Measurements from ENCODE around the gene CALML5.

The CALML5 gene

DNA sequence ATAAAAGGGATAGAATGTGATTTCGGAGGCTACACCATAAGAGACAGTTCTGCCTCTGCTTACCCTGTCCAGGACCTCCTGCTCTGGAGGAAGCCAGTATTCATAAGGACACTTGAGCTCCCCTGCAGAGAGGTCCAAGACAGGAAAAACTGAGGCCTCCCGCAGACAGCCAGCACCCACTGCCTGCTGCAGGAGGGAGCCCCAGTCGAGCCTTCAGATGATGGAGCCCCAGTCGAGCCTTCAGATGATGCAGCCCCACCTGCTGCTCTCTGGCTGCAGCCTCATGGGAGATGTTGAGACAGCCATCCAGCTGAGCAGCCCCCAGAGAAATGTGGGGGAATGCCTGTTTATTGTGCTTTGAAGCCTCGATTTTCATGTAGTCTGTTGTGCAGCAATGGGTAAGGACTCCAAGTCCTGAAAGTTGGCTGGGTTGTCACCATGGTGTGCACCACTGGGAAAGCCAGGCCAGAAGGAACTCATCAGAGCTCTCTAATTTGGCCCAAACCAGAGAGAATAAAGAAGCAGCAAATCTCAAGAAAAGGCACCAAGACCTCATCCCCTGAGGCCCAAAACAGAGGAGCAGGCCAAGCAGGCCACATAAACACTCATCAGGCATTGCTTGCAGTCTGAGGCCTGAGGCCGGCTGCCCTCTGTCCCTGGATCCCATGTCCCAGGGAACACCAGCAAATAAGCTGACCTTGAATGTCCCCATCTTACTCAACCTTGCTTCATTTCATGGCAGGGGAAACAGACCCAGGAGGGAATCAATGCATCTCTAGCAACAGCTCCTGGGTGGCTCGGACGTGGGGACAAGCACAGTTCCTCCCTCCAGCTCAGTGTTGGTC, 30.9 kb downstream of the CALML5 start:
- TF ChIP-seq CTCF (IDR thresholded peaks at IDR 0.05) = no peak
- Histone ChIP-seq H3K9me3 (peaks cover 0 to 12% (median 0%) of the 10 kb centered on the region in 3 donors), H3K4me1 (peaks cover 0 to 18% (median 7%) of the 10 kb centered on the region in 4 donors), H3K27ac (no peak overlapping the region), H3K4me3 (no peak overlapping the region), H3K27me3 (no peaks in the 10 kb centered on the region), H3K36me3 (no peaks in the 10 kb centered on the region)
- no peak for DNase-seq
- intact Hi-C loops (cut with DNase I; ENCODE audit: low total_unique reads) = loop anchor here (5.0 kb wide), 1 partner anchor 49 kb away; no protein-coding TSS in a partner anchor

- Histone ChIP-seq H3K4me1 (peaks cover 0 to 18% (median 7%) of the 10 kb centered on the region in 4 donors), H3K27ac (no peak overlapping the region), H3K27me3 (no peaks in the 10 kb centered on the region), H3K36me3 (no peaks in the 10 kb centered on the region), H3K9me3 (peaks cover 0 to 12% (median 0%) of the 10 kb centered on the region in 3 donors), H3K4me3 (no peak overlapping the region)
- TF ChIP-seq CTCF (IDR thresholded peaks at IDR 0.05) = no peak
- no peak for DNase-seq
- intact Hi-C loops (cut with DNase I; ENCODE audit: low total_unique reads) = loop anchor here (5.0 kb wide), 1 partner anchor 50 kb away; no protein-coding TSS in a partner anchor
Measured at GRCh38 chr10:5467634-5468255, 31.6 kb downstream of the CALML5 start.

DNA sequence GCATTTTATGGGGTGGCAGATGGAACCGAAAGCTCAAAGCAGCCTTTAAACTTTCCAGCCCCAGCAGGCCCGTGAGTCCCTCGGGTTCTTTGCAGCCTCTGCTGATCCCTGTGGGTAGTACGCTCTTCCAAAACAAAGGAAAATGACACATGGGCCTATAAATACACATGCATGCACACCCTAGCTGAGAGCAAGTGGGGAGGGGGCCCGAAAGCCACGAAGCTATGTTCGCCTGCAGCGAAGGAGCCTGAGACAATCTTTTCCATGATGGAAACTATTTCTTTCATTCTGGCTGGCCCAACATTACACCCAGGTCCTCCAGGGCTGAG, 32.2 kb downstream of the CALML5 start:
- DNase-seq = no peak
- Histone ChIP-seq H3K9me3 (peaks cover 0 to 12% (median 0%) of the 10 kb centered on the region in 3 donors), H3K36me3 (no peaks in the 10 kb centered on the region), H3K27me3 (no peaks in the 10 kb centered on the region), H3K27ac (peak overlapping the region in 1 of 2 donors; percentile 18), H3K4me3 (no peak overlapping the region), H3K4me1 (peaks cover 0 to 22% (median 8%) of the 10 kb centered on the region in 4 donors)
- intact Hi-C loops (cut with DNase I; ENCODE audit: low total_unique reads) = loop anchor here (5.0 kb wide), 1 partner anchor 50 kb away; no protein-coding TSS in a partner anchor
- TF ChIP-seq CTCF (IDR thresholded peaks at IDR 0.05) = no peak

GRCh38 chr10:5466451-5467206, 32.7 kb downstream of the CALML5 start:
- Histone ChIP-seq H3K4me3 (no peak overlapping the region), H3K27ac (peak overlapping the region in 1 of 2 donors; percentile 18), H3K4me1 (peaks cover 0 to 26% (median 10%) of the 10 kb centered on the region in 4 donors), H3K36me3 (no peaks in the 10 kb centered on the region), H3K9me3 (peaks cover 0 to 12% (median 0%) of the 10 kb centered on the region in 3 donors), H3K27me3 (no peaks in the 10 kb centered on the region)
- DNase-seq = no peak
- intact Hi-C loops (cut with DNase I; ENCODE audit: low total_unique reads) = loop anchor here (5.0 kb wide), 1 partner anchor 51 kb away; no protein-coding TSS in a partner anchor
- TF ChIP-seq CTCF (IDR thresholded peaks at IDR 0.05) = no peak

- Histone ChIP-seq H3K27ac (peak overlapping the region in 1 of 2 donors; percentile 23), H3K4me1 (peaks cover 0 to 26% (median 13%) of the 10 kb centered on the region in 4 donors), H3K36me3 (peaks cover 0 to 2% (median 0%) of the 10 kb centered on the region in 3 donors), H3K27me3 (no peaks in the 10 kb centered on the region), H3K9me3 (peaks cover 0 to 12% (median 0%) of the 10 kb centered on the region in 3 donors), H3K4me3 (no peak overlapping the region)
- TF ChIP-seq CTCF (IDR thresholded peaks at IDR 0.05) = no peak
- DNase-seq = no peak
- intact Hi-C loops (cut with DNase I; ENCODE audit: low total_unique reads) = loop anchor here (5.0 kb wide), 1 partner anchor 51 kb away; no protein-coding TSS in a partner anchor
Measured at GRCh38 chr10:5465976-5466450, 33.4 kb downstream of the CALML5 start.
